ENCODE data around the gene OLFML2B. TPM values are rescaled to one million over a fixed set of nuclear protein-coding genes. Genes with fewer than 3 reads are reported as not detected.
A peak's percentile ranks its signal among the peaks of the same experiment; 100 is the strongest.
"Not testable (repeated sequence)": the region's sequence is repeated elsewhere in the genome, so short reads cannot be mapped to it uniquely, and the experiment has no call there.

Gene OLFML2B
- total and polyA plus RNA-seq, 12 donors, result 5.5 to 24.4 (median 15.7) TPM

GRCh38 chr1:162070094-162070748, 46.6 kb upstream of the OLFML2B start:
- peak in 4 of 7 donors; percentile 14 to 41 (median 25) for DNase-seq
- intact Hi-C loops (cut with DNase I), result no loop called here
- TF ChIP-seq CTCF (IDR thresholded peaks at IDR 0.05), result no peak
- TF ChIP-seq POLR2A (IDR thresholded peaks at IDR 0.05), result no peak
- 0 to 5% (median 2%) methylated on average over 4 to 29 of the region's 29 CpGs for WGBS, 4 donors
- H3K4me3 ChIP-seq, result peak overlapping the region; percentile 29 to 97 (median 42)
- H3K4me1 ChIP-seq (replicated peaks in 1 of 2), result peaks cover 7 to 12% of the 10 kb centered on the region in 2 donors
- H3K36me3 ChIP-seq (replicated peaks in 1 of 2), result no peaks in the 10 kb centered on the region
- no peaks in the 10 kb centered on the region for H3K27me3 ChIP-seq
- peak overlapping the region in 3 of 5 donors; percentile 68 to 85 (median 75) for H3K27ac ChIP-seq
- H3K9me3 ChIP-seq (replicated peaks in 1 of 3), result no peaks in the 10 kb centered on the region

DNA sequence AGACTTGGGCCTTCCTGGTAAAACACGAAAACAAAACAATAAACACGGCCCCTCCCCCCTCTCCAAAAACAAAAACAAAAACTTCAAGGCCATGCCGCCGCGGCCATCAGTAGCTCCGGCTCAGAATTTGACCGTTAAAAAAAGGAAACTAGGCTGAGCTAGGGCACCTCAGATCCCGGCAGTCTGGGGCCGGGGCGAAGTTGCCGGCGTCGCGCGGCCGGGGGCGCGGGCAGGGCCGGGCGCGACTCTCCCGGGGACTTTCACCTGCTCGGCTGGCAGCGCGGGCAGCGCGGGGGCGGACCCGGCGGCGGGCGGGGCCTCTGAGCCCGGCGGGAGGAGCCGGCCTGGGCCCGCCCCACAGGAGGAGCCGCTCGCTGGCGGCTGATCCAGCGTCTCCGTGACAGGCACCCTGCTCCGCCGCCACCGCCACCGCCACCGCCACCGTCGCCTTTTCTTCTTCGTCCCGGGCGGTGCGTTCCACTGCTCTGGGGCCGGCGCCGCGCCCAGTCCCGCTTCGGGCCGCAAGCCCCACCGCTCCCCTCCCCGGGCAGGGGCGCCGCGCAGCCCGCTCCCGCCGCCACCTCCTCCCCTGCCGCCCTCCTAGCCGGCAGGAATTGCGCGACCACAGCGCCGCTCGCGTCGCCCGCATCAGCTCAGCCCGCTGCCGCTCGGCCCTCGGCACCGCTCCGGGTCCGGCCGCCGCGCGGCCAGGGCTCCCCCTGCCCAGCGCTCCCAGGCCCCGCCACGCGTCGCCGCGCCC, 45.8 kb upstream of the OLFML2B start, which contains the start of gene NOS1AP:
NOS1AP (plus strand) TSS at position 358 of the 760 bp plus-strand sequence. CDS start 487 bp downstream, outside the sequence.
- TF ChIP-seq POLR2A (IDR thresholded peaks at IDR 0.05), result peak; percentile 20 to 83
- no peak for TF ChIP-seq CTCF (IDR thresholded peaks at IDR 0.05)
- Histone ChIP-seq H3K36me3 (replicated peaks in 1 of 2) (no peaks in the 10 kb centered on the region), H3K4me3 (peak within 1 kb of the TSS; percentile 29 to 97 (median 42)), H3K27ac (peak within 1 kb of the TSS in 3 of 5 donors; percentile 68 to 85 (median 75)), H3K4me1 (replicated peaks in 1 of 2) (peaks cover 7 to 12% of the 10 kb centered on the region in 2 donors), H3K27me3 (no peaks in the 10 kb centered on the region), H3K9me3 (replicated peaks in 1 of 3) (no peaks in the 10 kb centered on the region)
- 0% methylated on average over 25 to 94 of the region's 95 CpGs for WGBS, 4 donors
- intact Hi-C loops (cut with DNase I), result no loop called here
- peak; percentile 73 to 86 (median 83) for DNase-seq

GRCh38 chr1:162068301-162068700, 44.6 kb upstream of the OLFML2B start:
- H3K4me3 ChIP-seq, result no peak overlapping the region
- no peaks in the 10 kb centered on the region for H3K9me3 ChIP-seq (replicated peaks in 1 of 3)
- H3K4me1 ChIP-seq (replicated peaks in 1 of 2), result peaks cover 7 to 12% of the 10 kb centered on the region in 2 donors
- intact Hi-C loops (cut with DNase I), result no loop called here
- TF ChIP-seq POLR2A (IDR thresholded peaks at IDR 0.05), result no peak
- no peak for TF ChIP-seq CTCF (IDR thresholded peaks at IDR 0.05)
- H3K27ac ChIP-seq, result no peak overlapping the region
- WGBS, 4 donors, result 91 to 97% (median 94%) methylated on average over 4 of the region's 4 CpGs
- DNase-seq, result no peak
- H3K27me3 ChIP-seq, result no peaks in the 10 kb centered on the region
- H3K36me3 ChIP-seq (replicated peaks in 1 of 2), result no peaks in the 10 kb centered on the region

DNA sequence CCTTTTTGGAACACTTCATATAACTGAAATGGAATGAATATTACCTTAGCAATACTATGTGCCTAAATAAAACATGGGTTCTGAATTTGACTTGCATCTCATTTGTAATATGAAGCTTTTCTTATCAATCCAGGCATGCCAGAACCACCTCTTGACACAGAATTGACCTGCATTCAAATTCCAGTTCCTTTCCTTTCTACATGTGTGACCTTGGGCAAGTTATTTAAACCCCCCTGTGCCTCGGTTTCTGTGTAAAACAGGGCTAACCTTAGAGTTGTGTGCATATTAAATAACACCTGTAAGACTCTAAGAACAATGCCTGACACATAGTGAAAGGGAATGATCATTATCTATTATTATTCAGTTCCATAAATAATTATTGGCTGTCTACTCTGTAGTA, 43.8 kb upstream of the OLFML2B start:
- no peak for TF ChIP-seq POLR2A (IDR thresholded peaks at IDR 0.05)
- no peak for TF ChIP-seq CTCF (IDR thresholded peaks at IDR 0.05)
- no peak overlapping the region for H3K4me3 ChIP-seq
- H3K27me3 ChIP-seq, result no peaks in the 10 kb centered on the region
- no peaks in the 10 kb centered on the region for H3K9me3 ChIP-seq (replicated peaks in 1 of 3)
- no peak for DNase-seq
- H3K27ac ChIP-seq, result no peak overlapping the region
- intact Hi-C loops (cut with DNase I), result no loop called here
- no peaks in the 10 kb centered on the region for H3K36me3 ChIP-seq (replicated peaks in 1 of 2)
- peaks cover 3 to 8% of the 10 kb centered on the region in 2 donors for H3K4me1 ChIP-seq (replicated peaks in 1 of 2)
- 55 to 79% (median 60%) methylated on average over 1 of the region's 1 CpG for WGBS, 4 donors

DNA sequence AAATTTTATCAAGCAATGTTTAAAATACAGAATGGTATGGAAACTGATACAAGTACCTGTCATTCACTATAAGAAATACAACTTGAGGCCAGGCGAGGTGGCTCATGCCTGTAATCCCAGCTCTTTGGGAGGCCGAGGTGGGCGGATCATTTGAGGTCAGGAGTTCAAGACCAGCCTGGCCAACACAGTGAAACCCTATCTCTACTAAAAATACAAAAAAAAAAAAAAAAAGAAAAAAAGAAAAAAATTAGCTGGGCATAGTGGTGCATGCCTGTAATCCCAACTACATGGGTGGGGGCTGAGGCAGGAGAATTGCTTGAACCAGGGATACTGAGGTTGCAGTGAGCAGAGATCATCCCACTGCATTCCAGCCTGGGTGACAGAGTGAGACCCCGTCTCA, 43.2 kb upstream of the OLFML2B start:
- H3K4me3 ChIP-seq; H3K9me3 ChIP-seq (replicated peaks in 1 of 3); H3K4me1 ChIP-seq (replicated peaks in 1 of 2); H3K27ac ChIP-seq; H3K27me3 ChIP-seq; intact Hi-C loops (cut with DNase I); H3K36me3 ChIP-seq (replicated peaks in 1 of 2); DNase-seq: not testable (repeated sequence)
- 72 to 80% (median 76%) methylated on average over 4 of the region's 4 CpGs for WGBS, 4 donors
